A549 (cell line): ENCODE measurements around the gene TMPO.

Experiments used
- CBX2 ChIP-seq: fragments of 200-600 bp; sonication (generic); IDR thresholded peaks from 2 replicates; pipeline ENCODE4 v1.6.1; 2016; ENCODE audit warnings: low read depth, mild to moderate bottlenecking, borderline replicate concordance
- CTCF ChIP-seq: fragments of >200 bp; sonication (Bioruptor Twin); formaldehyde crosslinking; IDR thresholded peaks from 3 replicates; pipeline ENCODE4 v1.5.1; 2016
- EP300 ChIP-seq, 2 experiments: fragments of >200 bp; sonication (Bioruptor Twin); formaldehyde crosslinking; IDR thresholded peaks; 2 replicates in 1 of 2; 3 replicates in 1 of 2; pipeline ENCODE4 v1.6.1; 2016 to 2017
- ESRRA ChIP-seq: fragments of 150-350 bp; IDR thresholded peaks from 2 replicates; pipeline ENCODE4 v1.6.1; 2014; ENCODE audit warnings: mild to moderate bottlenecking, low read length, borderline replicate concordance
- HMGXB4 ChIP-seq: fragments of 250-450 bp; sonication (Bioruptor Pico); IDR thresholded peaks from 2 replicates; pipeline ENCODE4 v1.5.0; 2021; ENCODE audit warnings: mild to moderate bottlenecking, moderate library complexity, borderline replicate concordance
- KDM5A ChIP-seq: fragments of 200-600 bp; sonication (generic); IDR thresholded peaks from 2 replicates; pipeline ENCODE4 v1.6.1; 2016; ENCODE audit warnings: antibody characterized with exemption, mild to moderate bottlenecking
- POLR2A ChIP-seq: IDR thresholded peaks from 2 replicates; pipeline ENCODE4 v1.6.1; 2012; ENCODE audit warnings: mild to moderate bottlenecking, low read length
- RAD21 ChIP-seq, 2 experiments: fragments of >200 bp in 1 of 2; sonication (Bioruptor Twin) in 1 of 2; formaldehyde crosslinking in 1 of 2; IDR thresholded peaks in 1 of 2; conservative IDR thresholded peaks in 1 of 2; 2 replicates in 1 of 2; 3 replicates in 1 of 2; pipeline ENCODE4 v1.6.1; 2012 to 2018; ENCODE audit warnings: inconsistent platforms in 1 of 2
- RCOR1 ChIP-seq: fragments of 150-350 bp; IDR thresholded peaks from 2 replicates; pipeline ENCODE4 v1.6.1; 2014; ENCODE audit warnings: antibody characterized with exemption, low read length, low read depth

- TF ChIP-seq CTCF (no peak), RCOR1 (no peak), POLR2A (no peak), ESRRA (no peak), EP300 (IDR thresholded peaks at IDR 0.05) (no peak), RAD21 (conservative IDR thresholded peaks at IDR 0.05 in 1 of 2, IDR thresholded peaks at IDR 0.05 in 1 of 2) (no peak), HMGXB4 (CRISPR knock-in tag) (no peak), CBX2 (no peak), KDM5A (no peak)
These were observed 48.6 kb upstream of the TMPO start for GRCh38 chr12:98466640-98467400.
